Esophagus muscularis mucosa (tissue), 3 donors: Measurements from ENCODE around the gene GATA6.

Experiments used
- POLR2A ChIP-seq: fragments of 450-650 bp; IDR thresholded peaks from one replicate; pipeline ENCODE4 v1.6.1; 2017; ENCODE audit warnings: antibody characterized with exemption, moderate library complexity, mild to moderate bottlenecking, low read depth
- POLR2AphosphoS5 ChIP-seq, 2 donors: sonication (generic); formaldehyde crosslinking; IDR thresholded peaks; one replicate each; pipeline ENCODE4 v1.6.1; 2017; ENCODE audit warnings: antibody characterized with exemption in 2 of 2
- TF ChIP-seq, protein P1 (sequence below), 3 experiments: fragments of 200-600 bp in 2 of 3; fragments of 450-650 bp in 1 of 3; sonication (generic) in 2 of 3; IDR thresholded peaks; one replicate each; pipeline ENCODE4 v1.5.1; 2017 to 2019; ENCODE audit warnings: antibody characterized with exemption in 3 of 3, mild to moderate bottlenecking in 2 of 3, moderate library complexity in 1 of 3

DNA sequence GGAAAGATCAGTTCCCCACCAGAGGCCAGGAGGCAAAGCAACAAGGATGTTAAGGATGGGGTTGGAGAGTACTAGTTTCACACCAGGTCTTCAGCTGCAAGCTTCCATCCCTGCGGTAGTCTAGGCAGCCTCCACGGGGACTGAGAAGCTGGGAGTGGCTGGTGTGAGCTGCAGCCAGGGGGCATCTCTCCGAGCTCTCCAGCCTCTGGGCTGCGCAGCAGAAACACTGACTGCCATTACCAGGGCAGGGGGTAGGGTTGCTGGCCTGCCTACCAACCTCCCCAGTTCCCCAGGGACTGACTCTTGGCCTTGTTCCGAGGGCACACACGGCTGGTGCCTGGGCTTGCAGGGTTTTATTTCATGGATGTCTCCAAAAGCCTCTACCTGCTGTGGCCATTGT, 15.9 kb downstream of the GATA6 start:
- TF ChIP-seq POLR2A (no peak), POLR2AphosphoS5 (IDR thresholded peaks at IDR 0.05) (no peak)
- TF ChIP-seq, protein P1, sequence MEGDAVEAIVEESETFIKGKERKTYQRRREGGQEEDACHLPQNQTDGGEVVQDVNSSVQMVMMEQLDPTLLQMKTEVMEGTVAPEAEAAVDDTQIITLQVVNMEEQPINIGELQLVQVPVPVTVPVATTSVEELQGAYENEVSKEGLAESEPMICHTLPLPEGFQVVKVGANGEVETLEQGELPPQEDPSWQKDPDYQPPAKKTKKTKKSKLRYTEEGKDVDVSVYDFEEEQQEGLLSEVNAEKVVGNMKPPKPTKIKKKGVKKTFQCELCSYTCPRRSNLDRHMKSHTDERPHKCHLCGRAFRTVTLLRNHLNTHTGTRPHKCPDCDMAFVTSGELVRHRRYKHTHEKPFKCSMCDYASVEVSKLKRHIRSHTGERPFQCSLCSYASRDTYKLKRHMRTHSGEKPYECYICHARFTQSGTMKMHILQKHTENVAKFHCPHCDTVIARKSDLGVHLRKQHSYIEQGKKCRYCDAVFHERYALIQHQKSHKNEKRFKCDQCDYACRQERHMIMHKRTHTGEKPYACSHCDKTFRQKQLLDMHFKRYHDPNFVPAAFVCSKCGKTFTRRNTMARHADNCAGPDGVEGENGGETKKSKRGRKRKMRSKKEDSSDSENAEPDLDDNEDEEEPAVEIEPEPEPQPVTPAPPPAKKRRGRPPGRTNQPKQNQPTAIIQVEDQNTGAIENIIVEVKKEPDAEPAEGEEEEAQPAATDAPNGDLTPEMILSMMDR (IDR thresholded peaks at IDR 0.05) = no peak
